Hepatocyte (in vitro differentiated cells): ENCODE measurements around the gene XRCC4.

Experiments
- EZH2phosphoT487 ChIP-seq: fragments of 200-600 bp; sonication (generic); IDR thresholded peaks from one replicate; pipeline ENCODE4 v1.6.1; 2018; ENCODE audit warnings: antibody characterized with exemption, mild to moderate bottlenecking, low read depth, moderate library complexity; ENCODE audit not compliant: unreplicated experiment, severe bottlenecking
- TF ChIP-seq, protein P1 (sequence below): fragments of 200-600 bp; sonication (generic); IDR thresholded peaks from 2 replicates; pipeline ENCODE4 v1.5.1; 2016; ENCODE audit warnings: antibody characterized with exemption, mild to moderate bottlenecking; ENCODE audit not compliant: poor library complexity

DNA sequence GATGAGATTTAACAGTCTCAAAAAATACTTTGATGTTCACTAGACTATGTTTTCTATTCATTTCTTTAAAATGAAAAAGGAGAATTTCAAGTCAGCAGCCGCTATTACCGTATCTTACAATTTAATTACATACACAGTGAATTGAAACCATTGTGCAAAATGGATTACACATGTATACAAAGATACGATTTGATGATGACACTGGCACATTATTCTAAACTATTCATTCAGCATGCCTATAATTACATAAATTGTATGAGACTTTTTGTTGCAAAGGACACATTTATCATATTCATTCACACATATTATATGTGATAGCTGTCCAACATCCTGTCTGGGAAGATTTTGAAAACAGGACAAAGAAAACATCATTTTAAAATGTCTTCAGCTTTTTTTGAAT, 275.9 kb downstream of the XRCC4 start:
- TF ChIP-seq, protein P1, sequence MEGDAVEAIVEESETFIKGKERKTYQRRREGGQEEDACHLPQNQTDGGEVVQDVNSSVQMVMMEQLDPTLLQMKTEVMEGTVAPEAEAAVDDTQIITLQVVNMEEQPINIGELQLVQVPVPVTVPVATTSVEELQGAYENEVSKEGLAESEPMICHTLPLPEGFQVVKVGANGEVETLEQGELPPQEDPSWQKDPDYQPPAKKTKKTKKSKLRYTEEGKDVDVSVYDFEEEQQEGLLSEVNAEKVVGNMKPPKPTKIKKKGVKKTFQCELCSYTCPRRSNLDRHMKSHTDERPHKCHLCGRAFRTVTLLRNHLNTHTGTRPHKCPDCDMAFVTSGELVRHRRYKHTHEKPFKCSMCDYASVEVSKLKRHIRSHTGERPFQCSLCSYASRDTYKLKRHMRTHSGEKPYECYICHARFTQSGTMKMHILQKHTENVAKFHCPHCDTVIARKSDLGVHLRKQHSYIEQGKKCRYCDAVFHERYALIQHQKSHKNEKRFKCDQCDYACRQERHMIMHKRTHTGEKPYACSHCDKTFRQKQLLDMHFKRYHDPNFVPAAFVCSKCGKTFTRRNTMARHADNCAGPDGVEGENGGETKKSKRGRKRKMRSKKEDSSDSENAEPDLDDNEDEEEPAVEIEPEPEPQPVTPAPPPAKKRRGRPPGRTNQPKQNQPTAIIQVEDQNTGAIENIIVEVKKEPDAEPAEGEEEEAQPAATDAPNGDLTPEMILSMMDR, result no peak
- TF ChIP-seq EZH2phosphoT487, result no peak
